ENCODE results near the gene LINC00237. TPM values are rescaled to one million over a fixed set of nuclear protein-coding genes. Genes with fewer than 3 reads are reported as not detected.

Gene LINC00237
- total and polyA plus RNA-seq, 9 of the 15 experiments (the other 6 are each of a cell fraction or from before 2014, with no cell fraction given), result not detected

DNA sequence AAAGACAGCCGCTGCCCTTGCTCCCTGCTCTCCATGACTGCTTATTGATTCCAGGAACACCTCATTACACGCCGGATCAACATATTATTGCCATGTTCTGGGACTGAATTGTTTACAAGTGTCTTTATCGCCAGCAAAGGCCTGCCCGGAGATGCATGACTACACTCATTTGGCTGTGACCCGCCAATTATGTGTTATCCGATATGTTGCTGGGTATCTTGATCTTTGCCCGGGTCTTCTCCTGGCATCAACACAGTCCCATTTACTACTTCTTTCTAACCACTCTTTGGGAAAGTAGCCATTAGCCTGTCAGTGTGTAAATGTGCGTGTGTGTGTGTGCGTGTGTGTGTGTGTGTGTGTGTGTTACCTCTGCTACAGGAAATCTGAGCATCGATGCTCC is 15.4 kb downstream of the LINC00237 start (continued):
- TF ChIP-seq, protein P1, sequence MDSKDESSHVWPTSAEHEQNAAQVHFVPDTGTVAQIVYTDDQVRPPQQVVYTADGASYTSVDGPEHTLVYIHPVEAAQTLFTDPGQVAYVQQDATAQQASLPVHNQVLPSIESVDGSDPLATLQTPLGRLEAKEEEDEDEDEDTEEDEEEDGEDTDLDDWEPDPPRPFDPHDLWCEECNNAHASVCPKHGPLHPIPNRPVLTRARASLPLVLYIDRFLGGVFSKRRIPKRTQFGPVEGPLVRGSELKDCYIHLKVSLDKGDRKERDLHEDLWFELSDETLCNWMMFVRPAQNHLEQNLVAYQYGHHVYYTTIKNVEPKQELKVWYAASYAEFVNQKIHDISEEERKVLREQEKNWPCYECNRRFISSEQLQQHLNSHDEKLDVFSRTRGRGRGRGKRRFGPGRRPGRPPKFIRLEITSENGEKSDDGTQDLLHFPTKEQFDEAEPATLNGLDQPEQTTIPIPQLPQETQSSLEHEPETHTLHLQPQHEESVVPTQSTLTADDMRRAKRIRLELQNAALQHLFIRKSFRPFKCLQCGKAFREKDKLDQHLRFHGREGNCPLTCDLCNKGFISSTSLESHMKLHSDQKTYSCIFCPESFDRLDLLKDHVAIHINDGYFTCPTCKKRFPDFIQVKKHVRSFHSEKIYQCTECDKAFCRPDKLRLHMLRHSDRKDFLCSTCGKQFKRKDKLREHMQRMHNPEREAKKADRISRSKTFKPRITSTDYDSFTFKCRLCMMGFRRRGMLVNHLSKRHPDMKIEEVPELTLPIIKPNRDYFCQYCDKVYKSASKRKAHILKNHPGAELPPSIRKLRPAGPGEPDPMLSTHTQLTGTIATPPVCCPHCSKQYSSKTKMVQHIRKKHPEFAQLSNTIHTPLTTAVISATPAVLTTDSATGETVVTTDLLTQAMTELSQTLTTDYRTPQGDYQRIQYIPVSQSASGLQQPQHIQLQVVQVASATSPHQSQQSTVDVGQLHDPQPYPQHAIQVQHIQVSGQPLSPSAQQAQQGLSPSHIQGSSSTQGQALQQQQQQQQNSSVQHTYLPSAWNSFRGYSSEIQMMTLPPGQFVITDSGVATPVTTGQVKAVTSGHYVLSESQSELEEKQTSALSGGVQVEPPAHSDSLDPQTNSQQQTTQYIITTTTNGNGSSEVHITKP (IDR thresholded peaks at IDR 0.05; ENCODE audit: partially characterized antibody), result no peak
- TF ChIP-seq, protein P2, sequence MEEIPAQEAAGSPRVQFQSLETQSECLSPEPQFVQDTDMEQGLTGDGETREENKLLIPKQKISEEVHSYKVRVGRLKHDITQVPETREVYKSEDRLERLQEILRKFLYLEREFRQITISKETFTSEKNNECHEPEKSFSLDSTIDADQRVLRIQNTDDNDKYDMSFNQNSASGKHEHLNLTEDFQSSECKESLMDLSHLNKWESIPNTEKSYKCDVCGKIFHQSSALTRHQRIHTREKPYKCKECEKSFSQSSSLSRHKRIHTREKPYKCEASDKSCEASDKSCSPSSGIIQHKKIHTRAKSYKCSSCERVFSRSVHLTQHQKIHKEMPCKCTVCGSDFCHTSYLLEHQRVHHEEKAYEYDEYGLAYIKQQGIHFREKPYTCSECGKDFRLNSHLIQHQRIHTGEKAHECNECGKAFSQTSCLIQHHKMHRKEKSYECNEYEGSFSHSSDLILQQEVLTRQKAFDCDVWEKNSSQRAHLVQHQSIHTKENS (CRISPR knock-in tag; IDR thresholded peaks at IDR 0.05), result no peak
- no peak for TF ChIP-seq IRF2 (CRISPR knock-in tag; IDR thresholded peaks at IDR 0.05)
- TF ChIP-seq, protein P3, sequence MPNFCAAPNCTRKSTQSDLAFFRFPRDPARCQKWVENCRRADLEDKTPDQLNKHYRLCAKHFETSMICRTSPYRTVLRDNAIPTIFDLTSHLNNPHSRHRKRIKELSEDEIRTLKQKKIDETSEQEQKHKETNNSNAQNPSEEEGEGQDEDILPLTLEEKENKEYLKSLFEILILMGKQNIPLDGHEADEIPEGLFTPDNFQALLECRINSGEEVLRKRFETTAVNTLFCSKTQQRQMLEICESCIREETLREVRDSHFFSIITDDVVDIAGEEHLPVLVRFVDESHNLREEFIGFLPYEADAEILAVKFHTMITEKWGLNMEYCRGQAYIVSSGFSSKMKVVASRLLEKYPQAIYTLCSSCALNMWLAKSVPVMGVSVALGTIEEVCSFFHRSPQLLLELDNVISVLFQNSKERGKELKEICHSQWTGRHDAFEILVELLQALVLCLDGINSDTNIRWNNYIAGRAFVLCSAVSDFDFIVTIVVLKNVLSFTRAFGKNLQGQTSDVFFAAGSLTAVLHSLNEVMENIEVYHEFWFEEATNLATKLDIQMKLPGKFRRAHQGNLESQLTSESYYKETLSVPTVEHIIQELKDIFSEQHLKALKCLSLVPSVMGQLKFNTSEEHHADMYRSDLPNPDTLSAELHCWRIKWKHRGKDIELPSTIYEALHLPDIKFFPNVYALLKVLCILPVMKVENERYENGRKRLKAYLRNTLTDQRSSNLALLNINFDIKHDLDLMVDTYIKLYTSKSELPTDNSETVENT (CRISPR knock-in tag; IDR thresholded peaks at IDR 0.05), result no peak
